ENCODE data around the gene PRKACG.

The PRKACG gene

DNA sequence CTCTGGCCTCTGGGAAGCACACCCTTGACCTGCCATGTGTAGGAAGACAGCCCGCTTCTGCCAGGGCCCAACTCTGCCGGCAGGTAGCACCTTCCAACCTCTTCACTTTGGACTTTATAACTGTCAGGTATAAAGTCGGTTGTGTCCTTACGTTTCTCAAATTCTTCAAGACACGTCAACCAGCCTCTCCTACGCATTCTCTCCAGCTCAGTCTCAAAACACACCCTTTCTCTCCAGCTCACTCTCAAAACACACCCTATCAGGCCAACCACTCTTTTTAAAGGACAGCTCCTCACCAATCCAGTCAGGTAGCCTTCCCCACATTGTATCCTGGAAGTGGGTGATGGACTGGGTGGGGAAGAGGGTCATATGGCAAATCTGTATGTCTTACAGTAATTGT lies 35.2 kb upstream of the PRKACG start:
- Histone ChIP-seq H3K4me3 (ENCODE audit: insufficient read depth, low read length, poor library complexity, severe bottlenecking) (no peak overlapping the region), H3K27me3 (ENCODE audit: low read length) (no peaks in the 10 kb centered on the region), H3K9ac (ENCODE audit: low read length) (no peak overlapping the region), H3K4me2 (ENCODE audit: low read depth, low read length, poor library complexity, severe bottlenecking) (no peak overlapping the region), H2AFZ (ENCODE audit: low read depth, low read length, severe bottlenecking) (no peak overlapping the region), H3K27ac (ENCODE audit: low read depth, low read length) (no peak overlapping the region), H3K9me3 (ENCODE audit: insufficient read depth, low read length) (no peaks in the 10 kb centered on the region), H3F3A (ENCODE audit: insufficient read depth) (no peaks in the 10 kb centered on the region), H3K9me2 (replicated peaks; ENCODE audit: insufficient read depth, low read length) (no peaks in the 10 kb centered on the region), H3K36me3 (ENCODE audit: low read length) (no peaks in the 10 kb centered on the region), H3K79me2 (ENCODE audit: insufficient read depth, low read length) (peaks cover 16% of the 10 kb centered on the region), H4K20me1 (ENCODE audit: low read depth, low read length) (no peaks in the 10 kb centered on the region)
- TF ChIP-seq EZH2phosphoT487 (conservative IDR thresholded peaks at IDR 0.05; ENCODE audit: low read length) = no peak
- TF ChIP-seq, protein P1, sequence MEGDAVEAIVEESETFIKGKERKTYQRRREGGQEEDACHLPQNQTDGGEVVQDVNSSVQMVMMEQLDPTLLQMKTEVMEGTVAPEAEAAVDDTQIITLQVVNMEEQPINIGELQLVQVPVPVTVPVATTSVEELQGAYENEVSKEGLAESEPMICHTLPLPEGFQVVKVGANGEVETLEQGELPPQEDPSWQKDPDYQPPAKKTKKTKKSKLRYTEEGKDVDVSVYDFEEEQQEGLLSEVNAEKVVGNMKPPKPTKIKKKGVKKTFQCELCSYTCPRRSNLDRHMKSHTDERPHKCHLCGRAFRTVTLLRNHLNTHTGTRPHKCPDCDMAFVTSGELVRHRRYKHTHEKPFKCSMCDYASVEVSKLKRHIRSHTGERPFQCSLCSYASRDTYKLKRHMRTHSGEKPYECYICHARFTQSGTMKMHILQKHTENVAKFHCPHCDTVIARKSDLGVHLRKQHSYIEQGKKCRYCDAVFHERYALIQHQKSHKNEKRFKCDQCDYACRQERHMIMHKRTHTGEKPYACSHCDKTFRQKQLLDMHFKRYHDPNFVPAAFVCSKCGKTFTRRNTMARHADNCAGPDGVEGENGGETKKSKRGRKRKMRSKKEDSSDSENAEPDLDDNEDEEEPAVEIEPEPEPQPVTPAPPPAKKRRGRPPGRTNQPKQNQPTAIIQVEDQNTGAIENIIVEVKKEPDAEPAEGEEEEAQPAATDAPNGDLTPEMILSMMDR (IDR thresholded peaks at IDR 0.05; ENCODE audit: insufficient read depth, low read length, poor library complexity, severe bottlenecking) = no peak

DNA sequence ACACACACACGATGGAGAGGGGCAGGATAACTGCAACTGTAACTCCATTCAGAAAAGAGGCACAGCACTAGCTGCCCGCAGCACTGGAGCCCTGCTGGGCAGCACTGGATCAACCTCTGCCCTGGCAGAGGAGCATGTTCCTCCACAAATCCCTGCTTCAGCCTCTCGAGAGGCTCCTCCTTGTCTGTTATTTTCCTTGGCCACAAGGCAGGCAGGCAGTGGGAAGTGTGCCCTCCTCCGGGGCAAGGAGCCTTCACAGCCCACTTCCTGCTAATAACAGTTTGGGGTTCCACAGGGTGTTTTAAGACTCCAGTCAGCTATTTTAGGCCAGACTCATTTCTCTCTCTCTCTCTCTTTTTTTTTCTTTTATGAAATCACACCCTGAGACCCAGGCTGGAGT lies 33.5 kb upstream of the PRKACG start:
- H3K9me2 ChIP-seq (replicated peaks; ENCODE audit: insufficient read depth, low read length) = no peaks in the 10 kb centered on the region
- H3K4me2 ChIP-seq (ENCODE audit: low read depth, low read length, poor library complexity, severe bottlenecking) = no peak overlapping the region
- H3F3A ChIP-seq (ENCODE audit: insufficient read depth) = no peaks in the 10 kb centered on the region
- no peak overlapping the region for H3K9ac ChIP-seq (ENCODE audit: low read length)
- no peaks in the 10 kb centered on the region for H3K9me3 ChIP-seq (ENCODE audit: insufficient read depth, low read length)
- no peak overlapping the region for H3K4me3 ChIP-seq (ENCODE audit: insufficient read depth, low read length, poor library complexity, severe bottlenecking)
- peaks cover 32% of the 10 kb centered on the region for H3K79me2 ChIP-seq (ENCODE audit: insufficient read depth, low read length)
- TF ChIP-seq, protein P1 (IDR thresholded peaks at IDR 0.05; ENCODE audit: insufficient read depth, low read length, poor library complexity, severe bottlenecking) = no peak
- TF ChIP-seq EZH2phosphoT487 (conservative IDR thresholded peaks at IDR 0.05; ENCODE audit: low read length) = no peak
- no peak overlapping the region for H3K27ac ChIP-seq (ENCODE audit: low read depth, low read length)
- no peaks in the 10 kb centered on the region for H3K27me3 ChIP-seq (ENCODE audit: low read length)
- H3K36me3 ChIP-seq (ENCODE audit: low read length) = no peaks in the 10 kb centered on the region
- H4K20me1 ChIP-seq (ENCODE audit: low read depth, low read length) = no peaks in the 10 kb centered on the region
- H2AFZ ChIP-seq (ENCODE audit: low read depth, low read length, severe bottlenecking) = no peak overlapping the region

DNA sequence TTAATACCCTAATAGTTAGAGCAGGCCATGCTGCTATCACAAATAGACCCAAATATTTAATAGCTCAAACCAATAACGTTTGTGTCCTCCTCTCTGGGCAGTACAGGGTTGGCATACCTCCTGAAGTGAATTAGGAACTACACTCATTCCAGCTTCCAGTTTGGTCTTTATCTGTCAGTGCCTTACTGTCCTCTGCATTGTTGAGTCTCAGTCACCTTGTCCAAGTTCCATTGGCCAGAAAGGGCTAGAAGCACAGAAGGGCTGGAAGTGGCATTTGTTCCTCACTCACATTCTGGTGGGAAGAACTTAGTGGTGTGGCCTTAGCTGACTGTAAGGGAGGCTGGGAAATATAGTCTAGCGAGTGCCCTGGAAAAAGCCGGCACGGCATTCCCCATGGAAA lies 32.8 kb upstream of the PRKACG start:
- Histone ChIP-seq H3K4me2 (ENCODE audit: low read depth, low read length, poor library complexity, severe bottlenecking) (no peak overlapping the region), H2AFZ (ENCODE audit: low read depth, low read length, severe bottlenecking) (no peak overlapping the region), H3K36me3 (ENCODE audit: low read length) (no peaks in the 10 kb centered on the region), H3K9ac (ENCODE audit: low read length) (no peak overlapping the region), H3F3A (ENCODE audit: insufficient read depth) (no peaks in the 10 kb centered on the region), H4K20me1 (ENCODE audit: low read depth, low read length) (no peaks in the 10 kb centered on the region), H3K27ac (ENCODE audit: low read depth, low read length) (no peak overlapping the region), H3K27me3 (ENCODE audit: low read length) (no peaks in the 10 kb centered on the region), H3K79me2 (ENCODE audit: insufficient read depth, low read length) (peaks cover 38% of the 10 kb centered on the region), H3K9me3 (ENCODE audit: insufficient read depth, low read length) (no peaks in the 10 kb centered on the region), H3K9me2 (replicated peaks; ENCODE audit: insufficient read depth, low read length) (no peaks in the 10 kb centered on the region), H3K4me3 (ENCODE audit: insufficient read depth, low read length, poor library complexity, severe bottlenecking) (no peak overlapping the region)
- no peak for TF ChIP-seq EZH2phosphoT487 (conservative IDR thresholded peaks at IDR 0.05; ENCODE audit: low read length)
- TF ChIP-seq, protein P1 (IDR thresholded peaks at IDR 0.05; ENCODE audit: insufficient read depth, low read length, poor library complexity, severe bottlenecking) = no peak
